Left ventricle myocardium inferior (tissue), 1 donor: ENCODE results near the gene NAALADL2. TPM values are rescaled to one million over a fixed set of nuclear protein-coding genes. Genes with fewer than 3 reads are reported as not detected.
"Not testable (repeated sequence)": the region's sequence is repeated elsewhere in the genome, so short reads cannot be mapped to it uniquely, and the experiment has no call there.

ENCODE experiments used
- DNase-seq: peaks from one replicate; pipeline ENCODE4 v3.0.0-alpha.2; 2020
- H3K27ac ChIP-seq: fragments of 200-600 bp; replicated peaks from 2 replicates; pipeline ENCODE4 v1.8.0; 2021
- H3K27me3 ChIP-seq: fragments of 200-600 bp; 2 replicates; pipeline ENCODE4 v1.8.0; 2021; ENCODE audit warnings: low read depth
- H3K36me3 ChIP-seq: fragments of 200-600 bp; 2 replicates; pipeline ENCODE4 v1.8.0; 2021
- H3K4me1 ChIP-seq: fragments of 200-600 bp; 2 replicates; pipeline ENCODE4 v1.8.0; 2021
- H3K4me3 ChIP-seq: fragments of 200-600 bp; 2 replicates; pipeline ENCODE4 v1.8.0; 2021; ENCODE audit warnings: mild to moderate bottlenecking, moderate library complexity
- H3K9me3 ChIP-seq: fragments of 200-600 bp; replicated peaks from 2 replicates; pipeline ENCODE4 v1.8.0; 2021
- CTCF ChIP-seq: fragments of 200-600 bp; IDR thresholded peaks from 2 replicates; pipeline ENCODE4 v1.8.0; 2021; ENCODE audit warnings: antibody characterized with exemption, mild to moderate bottlenecking, borderline replicate concordance
- intact Hi-C: fragments of 100-400 bp; cut with micrococcal nuclease; formaldehyde crosslinking; loops from one replicate; pipeline ENCODE4 v1.11.0; 2022
- total RNA-seq: library from RNA; stranded (reverse); fragmentation: NEBNext Ultra II Directional; extraction: Animal tissue kit (Norgen Biotek cat#: 25700); gene quantifications from one replicate; pipeline ENCODE4 v1.2.1, GENCODE V29; 2021
- donor health status: DM: no; HTN: yes; CAD: no; lungs with severe emphysema.

NAALADL2 gene
- total RNA-seq, 1 donor from 2014 or later: 5.8 TPM

GRCh38 chr3:175606650-175607318 lies 747.6 kb downstream of the NAALADL2 start:
- no peak for DNase-seq
- intact Hi-C loops: no loop called here
- Histone ChIP-seq H3K9me3 (no peaks in the 10 kb centered on the region), H3K36me3 (no peaks in the 10 kb centered on the region), H3K27me3 (no peaks in the 10 kb centered on the region), H3K4me3 (no peak overlapping the region), H3K4me1 (no peaks in the 10 kb centered on the region), H3K27ac (no peak overlapping the region)
- TF ChIP-seq CTCF: no peak

GRCh38 chr3:175608356-175608755 lies 749.2 kb downstream of the NAALADL2 start:
- no peak for TF ChIP-seq CTCF

GRCh38 chr3:175608911-175609310 lies 749.8 kb downstream of the NAALADL2 start:
- intact Hi-C loops: no loop called here
- H3K27ac ChIP-seq: no peak overlapping the region
- no peaks in the 10 kb centered on the region for H3K36me3 ChIP-seq
- H3K4me3 ChIP-seq: no peak overlapping the region
- no peaks in the 10 kb centered on the region for H3K27me3 ChIP-seq
- DNase-seq: no peak
- no peak for TF ChIP-seq CTCF
- H3K4me1 ChIP-seq: no peaks in the 10 kb centered on the region
- no peaks in the 10 kb centered on the region for H3K9me3 ChIP-seq

More at GRCh38 chr3:175608356-175608755, 749.2 kb downstream of the NAALADL2 start:
- Histone ChIP-seq H3K27me3 (no peaks in the 10 kb centered on the region), H3K27ac (no peak overlapping the region), H3K4me3 (no peak overlapping the region), H3K36me3 (no peaks in the 10 kb centered on the region), H3K4me1 (no peaks in the 10 kb centered on the region), H3K9me3 (no peaks in the 10 kb centered on the region)
- no peak for DNase-seq
- intact Hi-C loops: no loop called here

- Histone ChIP-seq H3K4me1 (no peaks in the 10 kb centered on the region), H3K4me3 (no peak overlapping the region), H3K9me3 (no peaks in the 10 kb centered on the region), H3K27ac (no peak overlapping the region), H3K27me3 (no peaks in the 10 kb centered on the region), H3K36me3 (no peaks in the 10 kb centered on the region)
- intact Hi-C loops: no loop called here
- DNase-seq: no peak
- no peak for TF ChIP-seq CTCF
These were observed 753.5 kb downstream of the NAALADL2 start for GRCh38 chr3:175612487-175613196.

GRCh38 chr3:175614107-175614506 lies 755.0 kb downstream of the NAALADL2 start:
- H3K4me3 ChIP-seq, H3K27ac ChIP-seq, H3K36me3 ChIP-seq, intact Hi-C loops, H3K9me3 ChIP-seq, H3K27me3 ChIP-seq, DNase-seq, H3K4me1 ChIP-seq: not testable (repeated sequence)

- TF ChIP-seq CTCF: no peak
- Histone ChIP-seq H3K27ac (no peak overlapping the region), H3K9me3 (no peaks in the 10 kb centered on the region), H3K27me3 (no peaks in the 10 kb centered on the region), H3K4me1 (no peaks in the 10 kb centered on the region), H3K4me3 (no peak overlapping the region), H3K36me3 (no peaks in the 10 kb centered on the region)
- no peak for DNase-seq
- intact Hi-C loops: no loop called here
These were observed 758.1 kb downstream of the NAALADL2 start for GRCh38 chr3:175617247-175617646.
